ENCODE measurements around the gene PCDHGB2. TPM values are rescaled to one million over a fixed set of nuclear protein-coding genes. Genes with fewer than 3 reads are reported as not detected.
A peak's percentile ranks its signal among the peaks of the same experiment; 100 is the strongest.
"Not testable (repeated sequence)": the region's sequence is repeated elsewhere in the genome, so short reads cannot be mapped to it uniquely, and the experiment has no call there.

PCDHGB2 gene
- total RNA-seq, 1 experiment from 2014 or later = 4.1 TPM

- Mint-ChIP-seq H3K4me3 (no peak overlapping the region), H3K27me3 (ENCODE audit: low read depth) (peaks cover 33% of the 10 kb centered on the region), H3K36me3 (peaks cover 46% of the 10 kb centered on the region), H3K9me3 (peaks cover 58% of the 10 kb centered on the region), H3K4me1 (0 out of 2 replicates have a peak, but pooled peaks cover 3% of the 10 kb centered on the region), H3K27ac (no peak overlapping the region)
- DNase-seq (ENCODE audit: low spot score) (no peak), ATAC-seq (no peak)
- ChIA-PET CTCF (interaction anchor here (1.3 kb wide), 1 partner anchor 28 kb away, joined by 3 read pairs; the partner anchor contains the start of gene PCDHGA10), POLR2A (no interaction called here)
- TF ChIP-seq MAX (CRISPR knock-in tag; IDR thresholded peaks at IDR 0.05) = no peak
- no peak for TF ChIP-seq ATF3 (CRISPR knock-in tag; conservative IDR thresholded peaks at IDR 0.05)
- no peak for TF ChIP-seq GABPB1 (CRISPR knock-in tag; IDR thresholded peaks at IDR 0.05)
- no peak for TF ChIP-seq PRRX2 (CRISPR knock-in tag; IDR thresholded peaks at IDR 0.05)
- no peak for TF ChIP-seq ZNF263 (CRISPR knock-in tag; IDR thresholded peaks at IDR 0.05; ENCODE audit: low read depth)
- no peak for TF ChIP-seq ESRRA (CRISPR knock-in tag; IDR thresholded peaks at IDR 0.05; ENCODE audit: borderline replicate concordance)
- no peak for TF ChIP-seq ELF4 (CRISPR knock-in tag; IDR thresholded peaks at IDR 0.05; ENCODE audit: low read depth)
- no peak for TF ChIP-seq IRF2 (CRISPR knock-in tag; IDR thresholded peaks at IDR 0.05; ENCODE audit: borderline replicate concordance, low read depth)
- no peak for TF ChIP-seq MXD4 (CRISPR knock-in tag; IDR thresholded peaks at IDR 0.05; ENCODE audit: borderline replicate concordance)
- TF ChIP-seq KAT7 (CRISPR knock-in tag; IDR thresholded peaks at IDR 0.05; ENCODE audit: borderline replicate concordance) = no peak
- TF ChIP-seq STAT6 (CRISPR knock-in tag; conservative IDR thresholded peaks at IDR 0.05; ENCODE audit: low read depth) = no peak
- TF ChIP-seq ZNF219 (CRISPR knock-in tag; IDR thresholded peaks at IDR 0.05; ENCODE audit: borderline replicate concordance) = no peak
Measured at GRCh38 chr5:141384471-141385267, 24.9 kb downstream of the PCDHGB2 start.

- H3K27ac Mint-ChIP-seq, POLR2A ChIA-PET, H3K4me1 Mint-ChIP-seq: not testable (repeated sequence)
- peaks cover 63% of the 10 kb centered on the region for H3K36me3 Mint-ChIP-seq
- peak within 1 kb of the TSS; percentile 81 for H3K4me3 Mint-ChIP-seq
- CTCF ChIA-PET = interaction anchor here (0.6 to 3.0 kb wide), 43 partner anchors 9 to 665 kb away, joined by 3 to 24 read pairs (median 5); partner anchors contain the start of genes PCDHB14, PCDHB15, PCDHB16 and PCDHB4
- H3K9me3 Mint-ChIP-seq = peaks cover 69% of the 10 kb centered on the region
- peak; percentile 96 for ATAC-seq
- peak; percentile 80 for DNase-seq (ENCODE audit: low spot score)
- H3K27me3 Mint-ChIP-seq (ENCODE audit: low read depth) = peaks cover 37% of the 10 kb centered on the region
Measured at GRCh38 chr5:141387557-141388311, 27.9 kb downstream of the PCDHGB2 start, which contains the start of gene PCDHGB4. Gene PCDHGB4, plus strand, starts transcription at chr5:141387698. Its CDS starts 187 bp downstream, at chr5:141387885.

GRCh38 chr5:141388661-141389060, 28.9 kb downstream of the PCDHGB2 start:
- DNase-seq (ENCODE audit: low spot score) (no peak), ATAC-seq (no peak)
- CTCF ChIA-PET = interaction anchor here (1.5 to 3.0 kb wide), 9 partner anchors 12 to 175 kb away, joined by 3 to 24 read pairs (median 11); partner anchors contain the start of genes PCDHB14, PCDHGA11, PCDHGA6 and PCDHGB1
- TF ChIP-seq FOXJ3 (CRISPR knock-in tag; IDR thresholded peaks at IDR 0.05; ENCODE audit: borderline replicate concordance) = no peak
- Mint-ChIP-seq H3K36me3 (peaks cover 63% of the 10 kb centered on the region), H3K4me3 (peak overlapping the region; percentile 81; the same call in 1 of the 2 replicates), H3K4me1 (0 out of 2 replicates have a peak, but pooled peaks cover 3% of the 10 kb centered on the region), H3K9me3 (peaks cover 67% of the 10 kb centered on the region), H3K27me3 (ENCODE audit: low read depth) (peaks cover 30% of the 10 kb centered on the region), H3K27ac (no peak overlapping the region)
- POLR2A ChIA-PET = no interaction called here

Measured in WTC11 (cell line).